ENCODE measurements around the gene SAMD10.

DNA sequence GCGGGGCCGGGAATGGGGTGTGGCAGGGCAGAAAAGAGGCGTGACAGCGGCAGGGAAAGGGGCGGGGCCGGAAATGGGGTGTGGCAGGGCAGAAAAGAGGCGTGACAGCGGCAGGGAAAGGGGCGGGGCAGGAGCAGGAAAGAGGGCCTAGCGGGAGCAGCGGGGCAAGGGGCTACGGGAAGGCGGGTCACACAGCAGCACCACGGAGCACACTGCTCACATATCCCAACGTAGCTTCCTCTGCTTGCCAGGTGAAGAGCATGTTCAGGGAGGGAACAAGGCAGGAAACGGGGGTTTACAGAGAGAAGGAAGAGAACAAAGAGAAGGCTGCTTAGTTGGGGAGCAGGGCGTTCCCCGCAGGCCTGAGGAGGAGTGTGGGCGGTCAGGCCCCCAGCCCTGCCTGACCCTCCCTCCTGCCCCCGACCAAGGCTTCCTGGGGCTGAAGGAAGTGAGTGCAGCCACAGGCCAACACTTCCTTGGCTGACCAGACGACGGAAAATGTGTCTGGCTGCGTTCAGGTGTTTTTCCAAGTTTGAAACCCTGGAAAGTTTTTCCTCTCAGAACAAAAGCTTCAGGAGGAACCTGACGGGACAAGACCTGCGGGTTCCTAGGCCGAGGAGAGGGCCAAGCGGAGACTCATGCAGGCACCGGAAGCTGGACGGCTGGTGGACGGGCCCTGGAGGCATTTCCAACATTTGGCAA is 37.0 kb downstream of the SAMD10 start:
- TF ChIP-seq, protein P1, sequence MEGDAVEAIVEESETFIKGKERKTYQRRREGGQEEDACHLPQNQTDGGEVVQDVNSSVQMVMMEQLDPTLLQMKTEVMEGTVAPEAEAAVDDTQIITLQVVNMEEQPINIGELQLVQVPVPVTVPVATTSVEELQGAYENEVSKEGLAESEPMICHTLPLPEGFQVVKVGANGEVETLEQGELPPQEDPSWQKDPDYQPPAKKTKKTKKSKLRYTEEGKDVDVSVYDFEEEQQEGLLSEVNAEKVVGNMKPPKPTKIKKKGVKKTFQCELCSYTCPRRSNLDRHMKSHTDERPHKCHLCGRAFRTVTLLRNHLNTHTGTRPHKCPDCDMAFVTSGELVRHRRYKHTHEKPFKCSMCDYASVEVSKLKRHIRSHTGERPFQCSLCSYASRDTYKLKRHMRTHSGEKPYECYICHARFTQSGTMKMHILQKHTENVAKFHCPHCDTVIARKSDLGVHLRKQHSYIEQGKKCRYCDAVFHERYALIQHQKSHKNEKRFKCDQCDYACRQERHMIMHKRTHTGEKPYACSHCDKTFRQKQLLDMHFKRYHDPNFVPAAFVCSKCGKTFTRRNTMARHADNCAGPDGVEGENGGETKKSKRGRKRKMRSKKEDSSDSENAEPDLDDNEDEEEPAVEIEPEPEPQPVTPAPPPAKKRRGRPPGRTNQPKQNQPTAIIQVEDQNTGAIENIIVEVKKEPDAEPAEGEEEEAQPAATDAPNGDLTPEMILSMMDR (IDR thresholded peaks at IDR 0.05; ENCODE audit: control extremely low read depth in 1 of 3, insufficient read depth in 1 of 3, low read depth in 1 of 3, low read length in 3 of 3), result no peak
- peak; percentile 40; the same call in 1 of the 2 replicates for TF ChIP-seq POLR2AphosphoS5 (IDR thresholded peaks at IDR 0.05; ENCODE audit: low read depth, low read length)

All from H1 (cell line).